Posterior cingulate gyrus (tissue), 11 donors: ENCODE results near the gene FADS2.

Source experiments
- DNase-seq, 10 donors: peaks; one replicate each; pipeline versions ENCODE4 v3.0.0 to v3.0.0-alpha.2; 2020 to 2021; ENCODE audit warnings: mixed read lengths in 3 of 10
- intact Hi-C: fragments of 100-400 bp; cut with DNase I; formaldehyde crosslinking; loops from one replicate; pipeline ENCODE4 v1.15.1; 2023

FADS2 gene

DNA sequence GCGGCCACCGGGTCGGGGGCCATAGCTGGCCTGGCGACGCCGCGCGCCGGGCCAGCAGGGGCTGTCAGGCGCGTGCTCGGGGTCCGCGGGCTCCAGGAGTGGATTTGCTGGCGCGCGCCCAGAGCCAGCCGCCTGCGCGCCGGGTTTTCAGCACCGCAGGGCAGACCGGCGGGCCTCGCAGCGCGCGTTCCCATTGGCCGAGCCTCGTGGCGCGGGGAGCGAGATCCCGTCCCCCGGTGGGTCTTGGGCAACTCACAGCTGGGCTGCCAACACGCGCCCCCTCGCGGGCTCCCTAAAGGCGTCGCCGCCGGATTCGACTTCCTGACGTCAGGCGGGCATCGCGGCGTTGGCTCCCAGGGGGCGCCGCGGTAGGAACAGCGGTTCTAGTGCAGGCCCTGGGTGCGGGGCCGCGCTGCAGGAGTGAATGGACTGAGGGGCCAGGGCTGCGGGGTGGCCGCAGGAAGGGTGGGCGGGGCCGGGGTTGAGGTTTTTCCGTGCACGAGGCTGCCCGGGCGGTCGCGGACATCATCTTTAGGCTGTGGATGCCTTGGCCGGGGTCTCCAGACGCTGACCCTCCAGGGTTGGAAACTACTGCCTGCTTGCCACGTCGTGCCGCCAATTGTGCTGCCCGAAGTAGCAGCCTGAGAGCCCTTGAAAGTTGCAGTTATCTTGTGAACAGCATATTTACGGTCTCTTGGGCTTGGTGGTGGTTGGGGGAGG, 11.2 kb upstream of the FADS2 start, which contains the start of gene FADS1:
TSS of gene FADS1 (minus strand) at position 268 of the 720 bp plus-strand sequence. CDS start at position 194, 74 bp downstream.
- DNase-seq = peak; percentile 88 to 99 (median 96)
- intact Hi-C loops = loop anchor here (5.0 kb wide), 1 partner anchor 75 kb away; the partner anchor contains the start of gene FADS3

DNA sequence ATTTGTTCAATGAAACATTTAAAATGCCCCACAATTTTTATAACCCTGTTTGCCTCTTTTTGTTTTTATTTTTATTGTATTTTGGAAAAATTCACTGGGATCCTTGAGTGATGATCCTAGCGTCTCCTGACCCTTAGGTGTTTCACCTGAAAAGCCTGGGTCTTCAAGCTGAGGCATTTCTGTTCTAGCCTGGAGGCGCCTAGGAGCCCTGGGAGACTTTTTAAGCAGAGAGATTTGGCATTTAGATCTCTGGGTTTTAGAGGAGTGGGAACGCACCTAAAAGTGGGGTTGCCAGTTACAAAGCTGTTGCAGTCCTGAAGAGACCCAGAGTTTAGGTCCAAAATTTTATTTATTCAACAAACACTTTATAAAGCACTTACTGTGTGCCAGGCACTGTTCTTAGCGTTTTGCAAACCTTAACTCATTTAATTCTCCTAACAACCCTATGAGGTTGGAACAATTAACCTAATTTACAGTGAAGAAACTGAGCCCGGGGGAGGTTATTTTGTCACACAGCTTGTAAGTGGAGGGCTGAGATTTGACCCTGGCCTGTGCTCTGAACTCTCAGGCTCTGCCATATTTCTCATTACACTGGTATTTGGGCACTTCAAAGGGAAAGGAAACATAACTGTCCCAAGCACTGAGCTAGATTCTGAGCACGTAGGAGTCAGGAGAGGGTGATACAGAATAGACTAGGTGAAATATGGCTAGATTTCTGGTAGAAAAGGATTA, 10.5 kb upstream of the FADS2 start:
- DNase-seq = no peak
- intact Hi-C loops = loop anchor here (5.0 kb wide), 1 partner anchor 75 kb away; the partner anchor contains the start of gene FADS3

DNA sequence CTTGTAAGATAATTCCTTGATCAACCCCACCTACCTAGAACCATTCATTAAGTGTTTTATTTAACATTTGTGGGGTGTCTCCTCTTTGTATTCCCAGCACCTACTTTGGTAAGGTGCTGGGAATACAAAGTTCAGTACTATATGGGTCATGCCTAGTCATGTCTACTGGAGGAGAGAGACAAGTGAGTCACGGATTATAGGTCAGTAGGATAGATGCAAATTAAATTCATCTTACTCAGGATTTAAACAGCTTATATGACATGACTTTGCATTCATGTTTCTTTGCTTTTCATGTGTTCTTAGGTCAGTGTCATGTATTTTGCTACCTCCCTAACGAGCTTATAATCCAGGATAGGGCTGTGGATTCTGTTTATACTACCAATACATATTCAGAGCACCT, 7.9 kb upstream of the FADS2 start:
- intact Hi-C loops = no loop called here
- no peak for DNase-seq

DNA sequence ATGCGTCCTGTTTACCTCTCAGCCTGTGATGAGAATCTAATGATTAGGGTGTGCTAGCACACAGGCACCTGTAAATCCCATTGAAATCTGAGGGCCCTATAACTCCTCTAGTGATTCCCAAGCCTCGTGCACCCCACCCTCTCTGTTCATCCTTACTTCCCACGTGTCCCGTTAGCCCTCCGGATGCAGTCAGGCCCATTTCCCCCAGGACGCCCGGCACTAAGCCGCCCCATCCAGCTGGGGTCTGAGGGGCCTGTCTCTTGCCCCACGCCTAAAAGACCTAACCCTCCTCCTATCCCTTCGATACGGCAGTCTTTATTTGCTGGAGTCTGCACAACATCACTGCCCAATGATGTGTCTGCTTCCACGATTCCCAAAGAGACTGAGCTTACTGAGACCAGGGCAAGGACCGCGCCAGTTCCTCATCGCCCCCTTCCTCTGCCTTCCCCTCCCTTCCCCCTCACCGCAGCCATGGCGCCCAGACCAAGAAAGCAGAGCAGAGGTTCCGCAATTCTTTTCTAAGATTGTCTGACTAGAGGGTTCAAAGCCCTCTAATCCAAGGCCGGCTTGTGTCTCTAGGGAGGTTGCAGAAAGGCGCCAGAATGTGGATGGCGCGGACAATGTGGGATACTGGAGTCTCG, 1.1 kb upstream of the FADS2 start:
- intact Hi-C loops = no loop called here
- peak in 4 of 10 donors; percentile 22 to 78 (median 57) for DNase-seq

DNA sequence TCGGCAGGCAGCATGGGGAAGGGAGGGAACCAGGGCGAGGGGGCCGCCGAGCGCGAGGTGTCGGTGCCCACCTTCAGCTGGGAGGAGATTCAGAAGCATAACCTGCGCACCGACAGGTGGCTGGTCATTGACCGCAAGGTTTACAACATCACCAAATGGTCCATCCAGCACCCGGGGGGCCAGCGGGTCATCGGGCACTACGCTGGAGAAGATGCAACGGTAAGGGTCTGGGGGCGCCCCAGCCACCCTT, 204 bp downstream of the FADS2 start:
- DNase-seq = no peak
- intact Hi-C loops = no loop called here

DNA sequence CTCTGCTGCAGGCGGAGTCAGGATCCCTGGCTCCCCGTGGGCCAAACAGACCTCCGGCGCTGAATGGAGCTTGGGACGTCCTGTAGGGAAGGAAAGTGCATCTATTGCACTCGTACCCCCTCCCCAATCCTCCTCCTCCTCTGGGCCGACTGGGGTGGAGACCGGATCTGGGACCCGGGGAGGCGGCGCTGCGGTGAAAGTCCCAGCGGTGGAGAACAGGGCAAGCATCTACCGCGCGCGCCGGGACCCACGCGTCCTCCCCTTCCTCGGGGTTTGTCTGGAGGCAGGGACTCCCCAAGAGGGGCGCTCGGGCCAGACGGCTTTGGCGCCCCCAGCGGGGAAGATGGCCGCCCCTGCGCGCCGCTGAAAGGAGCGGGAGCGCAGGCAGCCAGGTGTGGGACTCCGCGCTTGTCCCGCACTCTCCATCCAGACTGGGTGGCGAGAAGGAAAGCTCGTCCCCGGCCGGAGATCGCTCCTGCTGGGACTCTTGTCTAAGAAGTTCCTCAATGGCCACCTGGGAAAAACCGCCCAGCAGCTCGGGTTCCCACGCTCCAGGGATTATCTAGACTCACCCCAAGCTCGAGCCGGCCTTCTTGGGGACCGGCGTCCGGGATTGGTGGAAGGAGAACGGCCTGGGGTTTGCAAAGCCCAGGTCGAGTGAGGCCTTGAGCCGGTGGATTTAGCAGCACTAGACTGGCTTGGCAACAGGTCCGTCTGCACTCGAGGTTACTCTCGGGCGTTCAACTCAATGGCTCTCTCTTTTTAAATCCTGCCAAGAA, 718 bp downstream of the FADS2 start:
- DNase-seq = peak in 8 of 10 donors; percentile 21 to 92 (median 50)
- intact Hi-C loops = no loop called here

DNA sequence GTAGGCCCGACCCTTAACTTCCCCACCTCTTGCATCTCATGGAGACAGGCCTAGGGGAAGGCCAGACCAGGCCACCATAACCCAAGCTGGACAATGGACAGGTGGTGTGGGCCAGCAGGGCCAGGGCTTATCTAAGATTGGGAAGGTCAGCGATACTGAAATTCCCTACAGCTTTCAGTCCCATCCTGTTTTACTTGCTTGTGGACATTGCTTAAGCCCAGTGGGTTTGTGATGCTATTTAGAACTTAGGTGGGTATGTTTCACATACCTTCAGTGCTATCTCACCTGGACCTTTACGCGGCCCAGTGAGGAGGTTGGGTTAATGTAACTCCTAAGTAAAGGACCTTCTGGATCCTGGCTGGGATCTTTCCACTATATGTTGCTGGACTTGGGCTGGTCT, 1.7 kb downstream of the FADS2 start:
- DNase-seq = no peak
- intact Hi-C loops = no loop called here

DNA sequence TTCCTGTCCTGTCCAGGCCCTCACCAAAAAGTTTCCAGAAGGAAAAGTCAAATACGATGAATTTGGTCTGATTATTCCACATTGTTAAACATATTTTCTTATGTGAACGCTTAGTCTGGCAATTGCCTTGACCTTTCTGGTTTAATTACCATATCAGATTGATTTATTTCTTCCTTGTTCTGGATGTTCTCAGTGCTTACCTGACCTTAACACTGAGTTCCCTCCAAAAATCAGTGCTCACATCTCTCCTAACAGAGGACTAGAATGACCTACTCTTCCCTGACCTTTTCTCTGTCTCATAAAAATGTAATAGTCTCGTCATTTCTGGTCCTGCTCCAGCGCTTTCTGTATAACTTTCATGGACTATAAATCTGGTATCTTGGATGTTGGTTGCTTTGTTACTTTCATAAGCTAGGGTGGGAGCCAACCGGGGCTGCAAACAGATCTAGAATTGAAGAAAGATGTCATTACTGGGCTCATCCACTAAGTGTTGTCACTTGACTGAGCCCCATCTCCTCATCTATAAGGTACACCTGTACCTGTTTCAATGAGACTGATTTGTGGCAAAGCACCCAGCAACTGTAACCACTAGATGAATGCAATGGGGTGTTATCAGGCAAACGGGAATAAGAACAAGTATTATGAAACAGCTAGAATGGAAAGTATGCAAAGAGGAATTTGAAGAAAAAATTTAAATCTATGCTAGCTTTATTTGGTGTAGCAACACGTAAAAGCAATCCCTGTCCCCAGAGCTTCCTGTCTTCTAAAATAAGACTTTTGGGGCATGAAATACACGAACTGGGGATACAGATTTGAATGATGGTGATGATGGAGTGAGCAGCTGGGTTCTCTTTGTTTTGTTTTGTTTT, 2.4 kb downstream of the FADS2 start:
- no peak for DNase-seq
- intact Hi-C loops = no loop called here

DNA sequence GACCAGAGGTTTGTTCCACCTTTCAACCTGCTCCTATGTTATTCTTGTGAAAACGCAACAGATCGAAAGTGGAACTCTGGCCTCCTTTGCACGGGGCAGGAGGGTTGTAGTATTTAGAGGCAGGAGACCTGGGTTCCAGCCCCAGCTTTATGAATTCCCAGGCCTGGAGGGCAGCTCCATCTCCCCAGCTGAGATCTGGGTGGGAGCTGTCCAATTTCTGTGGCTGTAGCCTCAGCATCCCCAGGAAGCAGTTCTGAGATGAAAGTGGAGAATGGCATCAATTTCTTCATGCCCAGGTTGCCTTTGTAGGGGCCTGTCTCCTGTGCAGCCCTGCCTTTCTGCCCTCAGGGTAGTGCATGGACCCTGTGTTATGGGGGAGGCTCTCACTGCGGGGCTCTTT, 4.1 kb downstream of the FADS2 start:
- intact Hi-C loops = no loop called here
- DNase-seq = no peak

DNA sequence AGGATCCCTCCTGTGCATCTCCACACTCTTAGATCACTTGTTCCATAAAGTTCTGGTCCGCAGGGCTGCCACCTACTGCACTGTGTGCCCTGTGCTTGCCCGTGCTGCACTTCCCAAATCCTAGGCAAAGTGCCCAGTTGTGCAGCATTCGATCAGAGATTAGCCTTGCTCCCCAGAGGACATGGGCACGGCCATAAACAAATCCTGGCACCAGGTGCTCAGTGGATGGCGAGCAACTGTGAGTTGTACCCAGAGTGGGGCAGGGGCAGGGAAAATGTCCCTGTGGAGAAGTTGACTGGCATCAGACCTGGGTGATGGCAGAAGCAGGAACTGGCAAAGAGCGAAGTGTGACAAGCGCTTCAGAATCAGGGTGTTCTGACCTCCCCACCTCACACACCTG, 4.7 kb downstream of the FADS2 start:
- peak in 3 of 10 donors; percentile 42 to 58 (median 43) for DNase-seq
- intact Hi-C loops = no loop called here

DNA sequence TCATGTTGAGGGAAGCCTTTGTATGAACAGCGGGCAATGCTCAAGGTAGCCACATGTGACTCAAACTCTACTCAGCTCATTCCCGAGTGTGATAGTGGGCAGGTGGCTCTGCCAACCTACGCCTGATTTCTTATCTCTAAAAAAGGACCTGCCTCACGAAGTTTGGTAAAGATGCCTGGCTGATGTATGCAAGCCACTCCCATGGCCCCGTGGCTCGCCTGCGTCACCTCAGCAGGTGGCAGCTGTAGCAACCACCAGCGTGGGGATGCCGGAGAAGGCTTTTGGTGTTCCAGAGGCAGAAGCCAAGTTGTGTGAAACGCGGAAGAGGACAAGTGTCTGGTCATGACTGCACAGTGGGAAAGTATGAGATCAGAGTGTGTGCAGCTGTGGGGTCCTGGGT, 5.4 kb downstream of the FADS2 start:
- peak in 5 of 10 donors; percentile 39 to 90 (median 86) for DNase-seq
- intact Hi-C loops = no loop called here

DNA sequence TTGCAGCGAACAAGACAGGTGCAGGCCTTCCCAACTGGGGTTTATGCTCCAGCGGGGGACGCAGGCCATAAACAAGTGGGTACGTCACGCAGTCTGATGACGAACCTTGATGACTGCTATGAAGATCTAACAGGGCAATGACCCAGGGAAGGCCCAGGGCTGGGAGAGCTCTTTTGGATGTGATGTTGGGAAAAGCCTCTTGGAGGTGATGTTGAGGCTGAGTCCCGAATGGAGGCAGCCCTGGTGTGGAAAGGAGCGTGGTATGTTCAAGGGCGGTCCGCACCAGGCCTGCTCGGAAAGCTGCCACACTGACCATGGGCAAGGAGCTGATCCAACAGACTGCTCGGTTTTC, 5.8 kb downstream of the FADS2 start:
- peak in 1 of 10 donors; percentile 65 for DNase-seq
- intact Hi-C loops = no loop called here

DNA sequence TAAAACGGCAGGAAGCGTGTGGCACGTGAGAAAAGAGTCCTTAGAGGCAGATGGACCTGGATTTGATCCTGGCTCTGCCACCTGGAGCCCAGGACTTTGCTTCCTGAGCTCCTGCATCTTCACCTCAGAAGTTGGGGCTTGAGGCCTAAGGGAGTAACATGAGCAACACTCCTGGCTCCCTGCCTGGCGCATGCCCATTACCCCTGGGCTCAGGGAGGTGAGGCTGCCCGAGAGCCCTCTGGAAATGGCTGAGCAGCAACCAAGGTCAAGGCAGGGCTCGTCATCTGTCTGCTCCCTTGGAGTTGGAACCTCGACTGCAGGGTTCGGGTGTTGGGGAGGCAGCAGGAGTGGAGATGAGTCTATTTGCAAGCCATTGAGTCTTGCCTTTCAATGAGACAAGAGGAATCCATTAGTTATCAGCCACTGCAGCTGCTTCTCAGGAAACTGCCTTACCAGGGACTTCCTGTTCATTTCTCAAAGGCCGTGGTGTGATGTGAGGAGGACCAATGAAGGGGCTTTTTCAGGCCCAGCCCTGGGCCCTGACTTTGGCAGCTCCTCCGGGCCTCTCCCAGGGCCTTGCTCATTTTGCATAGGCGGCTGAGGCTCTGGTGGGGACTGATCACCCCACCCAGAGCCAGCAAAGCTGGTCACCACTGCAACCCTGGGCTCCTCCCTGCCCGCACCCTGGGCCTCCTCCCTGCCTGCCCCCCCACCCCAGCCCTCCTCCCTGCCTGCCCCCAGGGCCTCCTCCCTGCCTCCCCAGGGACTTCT, 6.4 kb downstream of the FADS2 start:
- intact Hi-C loops = no loop called here
- peak in 4 of 10 donors; percentile 33 to 90 (median 55) for DNase-seq

DNA sequence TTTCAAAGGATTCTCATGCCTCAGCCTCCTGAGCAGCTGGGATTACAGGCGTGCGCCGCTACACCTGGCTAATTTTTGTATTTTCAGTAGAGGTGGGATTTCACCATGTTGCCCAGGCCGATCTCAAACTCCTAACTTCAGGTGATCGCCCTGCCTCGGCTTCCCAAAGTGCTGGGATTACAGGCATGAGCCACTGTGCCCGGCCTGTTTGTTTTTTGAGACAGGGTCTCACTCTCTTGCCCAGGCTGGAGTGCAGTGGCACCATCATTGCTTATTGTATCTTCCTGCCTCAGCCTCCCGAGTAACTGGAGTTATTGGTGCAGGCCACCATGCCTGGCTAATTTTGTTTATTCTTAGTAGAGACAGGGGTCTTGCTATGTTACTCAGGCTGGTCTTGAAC, 8.1 kb downstream of the FADS2 start:
- peak in 2 of 10 donors; percentile 34 to 50 for DNase-seq
- intact Hi-C loops = no loop called here

DNA sequence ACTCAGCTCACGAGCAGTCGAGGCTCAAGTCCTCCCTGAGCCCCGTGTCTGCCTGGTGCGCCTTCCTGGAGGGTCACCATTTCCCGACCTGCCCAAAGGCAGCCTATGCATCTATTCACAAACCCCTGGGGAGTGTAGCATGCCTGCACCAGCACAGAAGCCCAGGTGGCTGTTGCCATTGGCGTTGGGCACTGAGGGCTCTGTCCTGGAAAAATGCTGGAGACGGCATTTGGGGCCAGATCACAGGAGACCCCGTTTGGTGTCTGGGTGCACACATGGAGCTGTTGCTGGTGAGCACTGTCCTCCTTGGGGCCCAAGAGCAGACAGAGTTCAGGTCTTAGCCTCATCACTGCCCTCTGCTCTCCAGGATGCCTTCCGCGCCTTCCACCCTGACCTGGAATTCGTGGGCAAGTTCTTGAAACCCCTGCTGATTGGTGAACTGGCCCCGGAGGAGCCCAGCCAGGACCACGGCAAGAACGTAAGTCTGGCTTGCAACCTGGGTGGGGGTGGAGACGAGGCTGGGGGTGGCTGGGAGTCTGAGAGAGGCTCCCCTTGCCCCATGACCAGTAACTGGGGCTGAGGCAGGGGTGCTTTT, 9.4 kb downstream of the FADS2 start:
- intact Hi-C loops = no loop called here
- peak in 2 of 10 donors; percentile 49 to 71 for DNase-seq

DNA sequence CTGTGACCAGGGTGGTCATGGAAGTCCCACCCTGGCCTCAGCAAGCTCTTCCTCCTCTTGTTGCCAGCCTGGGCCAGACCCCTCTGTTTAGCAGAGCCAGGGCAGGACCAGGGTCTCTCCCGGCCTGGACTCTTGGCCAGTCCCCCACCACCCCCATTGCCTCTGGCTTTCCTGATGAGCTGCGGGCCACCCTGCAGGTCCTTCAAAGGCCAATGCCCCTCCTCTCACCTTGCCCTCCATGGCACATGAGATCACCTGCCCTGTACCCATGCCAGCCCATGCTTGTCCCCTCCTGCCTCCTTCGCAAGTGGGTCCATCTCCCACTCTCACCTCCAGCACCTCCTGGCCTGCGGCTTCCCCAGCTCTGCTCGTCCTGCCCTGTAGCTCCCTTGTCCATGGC, 10.4 kb downstream of the FADS2 start:
- DNase-seq = peak in 2 of 10 donors; percentile 27 to 39
- intact Hi-C loops = no loop called here

DNA sequence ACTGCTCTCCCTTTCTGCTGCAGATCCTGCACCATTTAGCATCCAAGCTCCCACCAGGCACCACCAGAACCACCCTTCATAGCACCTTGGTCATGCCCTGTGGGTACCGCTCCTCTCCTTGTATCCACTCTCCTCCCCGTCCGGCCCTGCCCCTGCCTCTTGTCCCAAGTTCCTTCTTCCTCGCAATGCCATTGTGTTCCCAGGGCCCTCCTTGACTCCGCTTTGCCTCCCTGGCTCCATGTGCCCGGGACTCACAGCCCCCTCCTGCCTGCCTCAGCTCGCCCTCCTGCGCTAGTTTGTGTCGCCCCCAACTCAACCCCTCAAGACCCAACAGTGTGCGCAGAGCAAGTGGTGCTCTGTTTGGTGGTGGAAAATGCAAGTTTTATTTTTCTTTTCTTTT, 10.8 kb downstream of the FADS2 start:
- DNase-seq = peak in 1 of 10 donors; percentile 41
- intact Hi-C loops = no loop called here

DNA sequence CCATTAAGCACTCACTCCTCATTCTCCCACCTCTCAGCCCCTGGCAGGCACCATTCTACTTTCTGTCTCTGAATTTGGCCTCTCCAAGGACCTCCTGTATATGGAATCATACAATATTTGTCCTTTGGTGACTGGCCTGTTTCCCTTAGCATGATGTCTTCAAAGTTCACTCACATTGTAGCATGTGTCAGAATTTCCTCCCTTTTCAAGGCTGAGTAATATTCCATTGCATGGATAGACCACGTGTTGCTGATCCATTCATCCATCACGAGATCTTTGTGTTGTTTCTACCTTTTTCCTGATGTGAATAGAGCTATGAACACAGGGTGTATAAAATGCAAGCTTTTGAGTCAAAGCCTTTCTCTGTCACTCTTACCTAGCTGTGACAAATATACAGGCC, 11.6 kb downstream of the FADS2 start:
- intact Hi-C loops = no loop called here
- peak in 1 of 10 donors; percentile 5 for DNase-seq

DNA sequence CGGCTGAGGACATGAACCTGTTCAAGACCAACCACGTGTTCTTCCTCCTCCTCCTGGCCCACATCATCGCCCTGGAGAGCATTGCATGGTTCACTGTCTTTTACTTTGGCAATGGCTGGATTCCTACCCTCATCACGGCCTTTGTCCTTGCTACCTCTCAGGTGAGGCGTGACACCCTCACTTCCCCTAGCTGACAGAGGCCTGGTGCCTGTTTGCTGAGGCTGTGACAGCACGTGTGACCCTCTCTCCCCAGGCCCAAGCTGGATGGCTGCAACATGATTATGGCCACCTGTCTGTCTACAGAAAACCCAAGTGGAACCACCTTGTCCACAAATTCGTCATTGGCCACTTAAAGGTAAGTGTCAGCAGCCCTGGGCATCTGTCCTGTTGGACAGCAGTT, 12.3 kb downstream of the FADS2 start:
- intact Hi-C loops = no loop called here
- peak in 2 of 10 donors; percentile 17 to 66 for DNase-seq
